ENCODE data around the gene GCLC. TPM values are rescaled to one million over a fixed set of nuclear protein-coding genes. Genes with fewer than 3 reads are reported as not detected.

Gene GCLC
- total and polyA plus RNA-seq, 2 experiments from 2014 or later: 16.9 to 40.3 TPM

DNA sequence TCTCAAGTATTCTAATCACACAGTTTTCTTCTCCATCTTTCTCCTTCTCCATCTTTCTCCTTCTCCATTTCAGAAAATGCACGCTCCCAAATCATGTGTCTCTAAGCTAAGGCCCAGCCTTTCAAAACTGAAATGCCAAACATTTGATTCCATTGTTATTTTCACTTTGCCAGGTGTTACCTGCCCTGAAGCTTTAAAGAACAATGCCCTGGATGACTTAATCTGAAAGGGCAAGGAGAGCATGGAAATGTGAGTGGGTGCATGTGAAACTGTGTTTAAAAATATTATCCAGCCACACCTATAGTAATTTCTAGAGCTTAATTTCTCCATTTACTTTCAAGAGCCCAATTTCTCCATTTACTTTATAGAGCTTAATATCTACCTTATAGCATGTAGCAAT, 42.4 kb upstream of the GCLC start (continued):
- TF ChIP-seq, protein P1, sequence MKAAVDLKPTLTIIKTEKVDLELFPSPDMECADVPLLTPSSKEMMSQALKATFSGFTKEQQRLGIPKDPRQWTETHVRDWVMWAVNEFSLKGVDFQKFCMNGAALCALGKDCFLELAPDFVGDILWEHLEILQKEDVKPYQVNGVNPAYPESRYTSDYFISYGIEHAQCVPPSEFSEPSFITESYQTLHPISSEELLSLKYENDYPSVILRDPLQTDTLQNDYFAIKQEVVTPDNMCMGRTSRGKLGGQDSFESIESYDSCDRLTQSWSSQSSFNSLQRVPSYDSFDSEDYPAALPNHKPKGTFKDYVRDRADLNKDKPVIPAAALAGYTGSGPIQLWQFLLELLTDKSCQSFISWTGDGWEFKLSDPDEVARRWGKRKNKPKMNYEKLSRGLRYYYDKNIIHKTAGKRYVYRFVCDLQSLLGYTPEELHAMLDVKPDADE (IDR thresholded peaks at IDR 0.05): no peak

DNA sequence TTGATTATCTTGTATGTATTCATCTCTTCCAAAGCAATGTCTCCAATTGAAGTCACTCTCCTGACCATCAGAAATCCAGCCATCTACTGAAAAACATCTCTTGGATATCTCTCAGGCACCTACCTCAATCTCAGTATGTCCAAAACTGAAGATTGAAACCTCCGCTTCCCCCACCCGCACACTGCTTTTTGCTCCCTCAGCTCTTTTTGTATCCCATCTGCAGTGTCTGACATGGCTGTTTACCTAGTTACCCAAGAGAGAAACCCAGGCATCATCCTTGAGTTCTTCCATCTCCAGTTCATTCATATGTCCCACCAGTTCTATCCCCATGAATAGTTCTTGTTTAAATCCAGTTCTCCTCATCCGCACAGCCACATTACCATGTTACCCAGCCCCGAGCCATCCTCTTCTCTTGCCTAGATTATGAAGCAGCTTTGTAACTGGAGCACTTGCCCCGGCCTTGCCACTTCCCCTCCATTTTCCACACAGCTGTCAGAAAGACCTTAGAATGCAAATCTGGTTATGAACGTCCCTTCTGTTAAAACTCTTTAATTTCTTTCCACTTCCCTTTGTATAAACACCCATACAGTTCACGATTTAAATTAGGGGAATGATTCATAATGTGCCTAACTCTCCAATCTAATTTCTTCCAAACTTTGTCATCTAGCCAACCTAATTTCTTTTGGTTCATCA, 40.5 kb upstream of the GCLC start:
- peaks cover 5% of the 10 kb centered on the region; the same call in 1 of the 2 replicates for H3K4me1 ChIP-seq (ENCODE audit: insufficient read depth)
- no peaks in the 10 kb centered on the region for H4K20me1 ChIP-seq (replicated peaks; ENCODE audit: insufficient read depth)
- Mint-ChIP-seq H3K27ac (no peak overlapping the region), H3K4me3 (no peak overlapping the region), H3K36me3 (ENCODE audit: low read depth) (no peaks in the 10 kb centered on the region), H3K9me3 (no peaks in the 10 kb centered on the region), H3K27me3 (ENCODE audit: insufficient read depth, low read depth, poor library complexity) (peaks cover 2% of the 10 kb centered on the region), H3K4me1 (peaks cover 10% of the 10 kb centered on the region; the same call in 2 of the 3 replicates)
- H3K9me2 ChIP-seq (ENCODE audit: insufficient read depth): no peaks in the 10 kb centered on the region
- no peak overlapping the region for H3K27ac ChIP-seq (ENCODE audit: low read depth)
- DNase-seq (ENCODE audit: low spot score): no peak
- no peak overlapping the region for H3K4me3 ChIP-seq
- no peaks in the 10 kb centered on the region for H3F3A ChIP-seq (replicated peaks; ENCODE audit: low read depth)
- no peak for TF ChIP-seq NANOG (IDR thresholded peaks at IDR 0.05; ENCODE audit: borderline replicate concordance)
- ATAC-seq: no peak
- no peaks in the 10 kb centered on the region for H3K27me3 ChIP-seq (ENCODE audit: insufficient read depth)
- no peak overlapping the region for H3K4me2 ChIP-seq
- 0 out of 2 replicates have a peak overlapping the region, but pooled peaks have one; percentile 28 for H2AFZ ChIP-seq
- no peaks in the 10 kb centered on the region for H3K79me2 ChIP-seq (replicated peaks; ENCODE audit: insufficient read depth)
- H3K36me3 ChIP-seq (ENCODE audit: insufficient read depth): no peaks in the 10 kb centered on the region

DNA sequence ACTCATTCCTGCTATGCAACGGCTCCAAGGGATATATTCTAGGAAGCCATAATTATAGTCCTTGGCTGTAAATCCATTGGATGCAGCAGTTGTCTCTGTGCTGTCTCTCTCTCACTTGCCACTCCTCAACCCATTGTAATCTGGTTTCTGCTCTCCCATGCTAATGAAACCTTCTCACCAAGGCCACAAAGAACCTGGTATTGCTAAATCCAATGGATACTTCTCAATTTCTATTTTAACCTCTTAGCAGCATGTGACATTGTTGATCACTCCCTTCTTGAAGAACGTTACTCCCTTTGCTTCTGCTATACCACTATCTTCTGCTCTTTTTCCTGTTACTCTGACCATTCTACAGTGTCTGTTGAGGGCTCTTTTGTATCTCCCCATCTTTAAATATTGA, 39.8 kb upstream of the GCLC start:
- H4K20me1 ChIP-seq (replicated peaks; ENCODE audit: insufficient read depth): no peaks in the 10 kb centered on the region
- H3K4me1 Mint-ChIP-seq: peaks cover 10% of the 10 kb centered on the region; the same call in 2 of the 3 replicates
- H3K27ac Mint-ChIP-seq: no peak overlapping the region
- no peak overlapping the region for H3K27ac ChIP-seq (ENCODE audit: low read depth)
- no peaks in the 10 kb centered on the region for H3K27me3 ChIP-seq (ENCODE audit: insufficient read depth)
- no peak overlapping the region for H3K4me3 ChIP-seq
- no peak for ATAC-seq
- no peaks in the 10 kb centered on the region for H3K36me3 ChIP-seq (ENCODE audit: insufficient read depth)
- no peaks in the 10 kb centered on the region for H3K79me2 ChIP-seq (replicated peaks; ENCODE audit: insufficient read depth)
- no peaks in the 10 kb centered on the region for H3K9me3 Mint-ChIP-seq
- H2AFZ ChIP-seq: no peak overlapping the region
- H3K4me1 ChIP-seq (ENCODE audit: insufficient read depth): peaks cover 5% of the 10 kb centered on the region; the same call in 1 of the 2 replicates
- DNase-seq (ENCODE audit: low spot score): no peak
- no peaks in the 10 kb centered on the region for H3K36me3 Mint-ChIP-seq (ENCODE audit: low read depth)
- no peaks in the 10 kb centered on the region for H3K27me3 Mint-ChIP-seq (ENCODE audit: insufficient read depth, low read depth, poor library complexity)
- no peak overlapping the region for H3K4me2 ChIP-seq
- H3F3A ChIP-seq (replicated peaks; ENCODE audit: low read depth): no peaks in the 10 kb centered on the region
- H3K9me2 ChIP-seq (ENCODE audit: insufficient read depth): no peaks in the 10 kb centered on the region
- H3K4me3 Mint-ChIP-seq: no peak overlapping the region
- TF ChIP-seq EZH2phosphoT487 (IDR thresholded peaks at IDR 0.05; ENCODE audit: unreplicated experiment): no peak
- TF ChIP-seq, protein P2, sequence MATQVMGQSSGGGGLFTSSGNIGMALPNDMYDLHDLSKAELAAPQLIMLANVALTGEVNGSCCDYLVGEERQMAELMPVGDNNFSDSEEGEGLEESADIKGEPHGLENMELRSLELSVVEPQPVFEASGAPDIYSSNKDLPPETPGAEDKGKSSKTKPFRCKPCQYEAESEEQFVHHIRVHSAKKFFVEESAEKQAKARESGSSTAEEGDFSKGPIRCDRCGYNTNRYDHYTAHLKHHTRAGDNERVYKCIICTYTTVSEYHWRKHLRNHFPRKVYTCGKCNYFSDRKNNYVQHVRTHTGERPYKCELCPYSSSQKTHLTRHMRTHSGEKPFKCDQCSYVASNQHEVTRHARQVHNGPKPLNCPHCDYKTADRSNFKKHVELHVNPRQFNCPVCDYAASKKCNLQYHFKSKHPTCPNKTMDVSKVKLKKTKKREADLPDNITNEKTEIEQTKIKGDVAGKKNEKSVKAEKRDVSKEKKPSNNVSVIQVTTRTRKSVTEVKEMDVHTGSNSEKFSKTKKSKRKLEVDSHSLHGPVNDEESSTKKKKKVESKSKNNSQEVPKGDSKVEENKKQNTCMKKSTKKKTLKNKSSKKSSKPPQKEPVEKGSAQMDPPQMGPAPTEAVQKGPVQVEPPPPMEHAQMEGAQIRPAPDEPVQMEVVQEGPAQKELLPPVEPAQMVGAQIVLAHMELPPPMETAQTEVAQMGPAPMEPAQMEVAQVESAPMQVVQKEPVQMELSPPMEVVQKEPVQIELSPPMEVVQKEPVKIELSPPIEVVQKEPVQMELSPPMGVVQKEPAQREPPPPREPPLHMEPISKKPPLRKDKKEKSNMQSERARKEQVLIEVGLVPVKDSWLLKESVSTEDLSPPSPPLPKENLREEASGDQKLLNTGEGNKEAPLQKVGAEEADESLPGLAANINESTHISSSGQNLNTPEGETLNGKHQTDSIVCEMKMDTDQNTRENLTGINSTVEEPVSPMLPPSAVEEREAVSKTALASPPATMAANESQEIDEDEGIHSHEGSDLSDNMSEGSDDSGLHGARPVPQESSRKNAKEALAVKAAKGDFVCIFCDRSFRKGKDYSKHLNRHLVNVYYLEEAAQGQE (IDR thresholded peaks at IDR 0.05; ENCODE audit: unreplicated experiment): no peak
- TF ChIP-seq STAT1 (IDR thresholded peaks at IDR 0.05; ENCODE audit: unreplicated experiment): no peak
- TF ChIP-seq, protein P3, sequence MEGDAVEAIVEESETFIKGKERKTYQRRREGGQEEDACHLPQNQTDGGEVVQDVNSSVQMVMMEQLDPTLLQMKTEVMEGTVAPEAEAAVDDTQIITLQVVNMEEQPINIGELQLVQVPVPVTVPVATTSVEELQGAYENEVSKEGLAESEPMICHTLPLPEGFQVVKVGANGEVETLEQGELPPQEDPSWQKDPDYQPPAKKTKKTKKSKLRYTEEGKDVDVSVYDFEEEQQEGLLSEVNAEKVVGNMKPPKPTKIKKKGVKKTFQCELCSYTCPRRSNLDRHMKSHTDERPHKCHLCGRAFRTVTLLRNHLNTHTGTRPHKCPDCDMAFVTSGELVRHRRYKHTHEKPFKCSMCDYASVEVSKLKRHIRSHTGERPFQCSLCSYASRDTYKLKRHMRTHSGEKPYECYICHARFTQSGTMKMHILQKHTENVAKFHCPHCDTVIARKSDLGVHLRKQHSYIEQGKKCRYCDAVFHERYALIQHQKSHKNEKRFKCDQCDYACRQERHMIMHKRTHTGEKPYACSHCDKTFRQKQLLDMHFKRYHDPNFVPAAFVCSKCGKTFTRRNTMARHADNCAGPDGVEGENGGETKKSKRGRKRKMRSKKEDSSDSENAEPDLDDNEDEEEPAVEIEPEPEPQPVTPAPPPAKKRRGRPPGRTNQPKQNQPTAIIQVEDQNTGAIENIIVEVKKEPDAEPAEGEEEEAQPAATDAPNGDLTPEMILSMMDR (conservative IDR thresholded peaks at IDR 0.05; ENCODE audit: low read depth in 2 of 2): no peak
- TF ChIP-seq ZNF331 (CRISPR knock-in tag; IDR thresholded peaks at IDR 0.05; ENCODE audit: low read depth): no peak
- TF ChIP-seq, protein P1 (IDR thresholded peaks at IDR 0.05): no peak
